A549 (cell line): ENCODE results near the gene WFDC1. TPM values are rescaled to one million over a fixed set of nuclear protein-coding genes. Genes with fewer than 3 reads are reported as not detected.

ENCODE experiments used
- ATAC-seq, 2 experiments: fragments of 200-7000 bp in 1 of 2; fragments of >200 bp in 1 of 2; cut with Nextera tagmentation in 1 of 2; cut with Tn5 transposase in 1 of 2; 3 replicates each; pipeline versions ENCODE4 v1.8.0 to v1.9.1; 2018 to 2020; ENCODE audit warnings: mild to moderate bottlenecking in 1 of 2, moderate library complexity in 1 of 2
- CTCF ChIA-PET: fragments of 300-600 bp; sonication (Branson Sonifier 250); formaldehyde crosslinking; extraction: SDS; loops from one replicate; lab custom pipeline; 2021; ENCODE audit warnings: antibody characterized with exemption, inconsistent platforms; lab: Yijun Ruan, JAX
- POLR2A ChIA-PET: fragments of 350-600 bp; formaldehyde crosslinking; extraction: SDS; loops from one replicate; lab custom pipeline; 2021; ENCODE audit warnings: antibody characterized with exemption, inconsistent platforms; lab: Yijun Ruan, JAX
- DNase-seq, 2 experiments: peaks; one replicate each; pipeline versions ENCODE4 v3.0.0 to v3.0.0-alpha.2; 2011 to 2016; ENCODE audit warnings: low read depth in 1 of 2, low spot score in 1 of 2
- FAIRE-seq: peaks from 2 replicates; lab custom pipeline; 2011; peaks lifted over from hg19 to GRCh38; lab: Jason Lieb, UNC
- H3K27ac ChIP-seq, 2 experiments: fragments of >200 bp; sonication (Bioruptor Twin); formaldehyde crosslinking; 3 replicates each; pipeline ENCODE4 v1.5.1; 2016 to 2017
- H3K4me1 ChIP-seq: fragments of >200 bp; sonication (Bioruptor Twin); formaldehyde crosslinking; 3 replicates; pipeline ENCODE4 v1.6.1; 2016
- H3K4me2 ChIP-seq: fragments of >200 bp; sonication (Bioruptor Twin); formaldehyde crosslinking; 3 replicates; pipeline ENCODE4 v1.6.1; 2016
- H3K4me3 ChIP-seq: fragments of >200 bp; sonication (Bioruptor Twin); formaldehyde crosslinking; 3 replicates; pipeline ENCODE4 v1.5.1; 2016
- H3K9me3 ChIP-seq: fragments of >200 bp; sonication (Bioruptor Twin); formaldehyde crosslinking; 3 replicates; pipeline ENCODE4 v1.6.1; 2016
- CBX2 ChIP-seq: fragments of 200-600 bp; sonication (generic); IDR thresholded peaks from 2 replicates; pipeline ENCODE4 v1.6.1; 2016; ENCODE audit warnings: low read depth, mild to moderate bottlenecking, borderline replicate concordance
- CEBPB ChIP-seq, 2 experiments: fragments of >200 bp in 1 of 2; sonication (Bioruptor Twin) in 1 of 2; formaldehyde crosslinking in 1 of 2; IDR thresholded peaks; 2 replicates each; pipeline ENCODE4 v1.6.1; 2012 to 2016
- EP300 ChIP-seq, 2 experiments: fragments of >200 bp; sonication (Bioruptor Twin); formaldehyde crosslinking; IDR thresholded peaks; 2 replicates in 1 of 2; 3 replicates in 1 of 2; pipeline ENCODE4 v1.6.1; 2016 to 2017
- ESRRA ChIP-seq: fragments of 150-350 bp; IDR thresholded peaks from 2 replicates; pipeline ENCODE4 v1.6.1; 2014; ENCODE audit warnings: mild to moderate bottlenecking, low read length, borderline replicate concordance
- FOSB ChIP-seq: fragments of 250-450 bp; sonication (Bioruptor Pico); IDR thresholded peaks from 2 replicates; pipeline ENCODE4 v1.5.0; 2020; ENCODE audit warnings: mild to moderate bottlenecking, moderate library complexity
- FOXS1 ChIP-seq: fragments of 250-450 bp; sonication (Bioruptor Pico); IDR thresholded peaks from 2 replicates; pipeline ENCODE4 v1.5.0; 2020; ENCODE audit warnings: mild to moderate bottlenecking, moderate library complexity
- GATA3 ChIP-seq: IDR thresholded peaks from 2 replicates; pipeline ENCODE4 v1.6.1; 2012; ENCODE audit warnings: borderline replicate concordance
- HDAC2 ChIP-seq: fragments of 200-600 bp; sonication (generic); IDR thresholded peaks from 2 replicates; pipeline ENCODE4 v1.6.1; 2016
- HOXB13 ChIP-seq: fragments of 250-450 bp; sonication (Bioruptor Pico); IDR thresholded peaks from 2 replicates; pipeline ENCODE4 v1.5.0; 2020; ENCODE audit warnings: low read depth, mild to moderate bottlenecking, moderate library complexity
- HOXB5 ChIP-seq: fragments of 250-450 bp; sonication (Bioruptor Pico); IDR thresholded peaks from 2 replicates; pipeline ENCODE4 v1.5.0; 2020; ENCODE audit warnings: mild to moderate bottlenecking, moderate library complexity
- JUNB ChIP-seq: fragments of >200 bp; sonication (Bioruptor Twin); formaldehyde crosslinking; IDR thresholded peaks from 2 replicates; pipeline ENCODE4 v1.6.1; 2016
- KDM1A ChIP-seq: fragments of 200-600 bp; sonication (generic); IDR thresholded peaks from 2 replicates; pipeline ENCODE4 v1.6.1; 2016; ENCODE audit warnings: low read depth, mild to moderate bottlenecking
- KDM5A ChIP-seq: fragments of 200-600 bp; sonication (generic); IDR thresholded peaks from 2 replicates; pipeline ENCODE4 v1.6.1; 2016; ENCODE audit warnings: antibody characterized with exemption, mild to moderate bottlenecking
- MAZ ChIP-seq: fragments of 150-350 bp; IDR thresholded peaks from 2 replicates; pipeline ENCODE4 v1.6.1; 2014; ENCODE audit warnings: antibody characterized with exemption, low read depth, low read length, borderline replicate concordance
- NFE2L2 ChIP-seq: fragments of 150-350 bp; conservative IDR thresholded peaks from 2 replicates; pipeline ENCODE4 v1.6.1; 2014; ENCODE audit warnings: low read length
- POLR2AphosphoS2 ChIP-seq: conservative IDR thresholded peaks from 2 replicates; pipeline ENCODE4 v1.6.1; 2012; ENCODE audit warnings: low read length, improper control_type of control experiment, inconsistent platforms
- RAD21 ChIP-seq, 2 experiments: fragments of >200 bp in 1 of 2; sonication (Bioruptor Twin) in 1 of 2; formaldehyde crosslinking in 1 of 2; IDR thresholded peaks in 1 of 2; conservative IDR thresholded peaks in 1 of 2; 2 replicates in 1 of 2; 3 replicates in 1 of 2; pipeline ENCODE4 v1.6.1; 2012 to 2018; ENCODE audit warnings: inconsistent platforms in 1 of 2
- SMC3 ChIP-seq: fragments of >200 bp; sonication (Bioruptor Twin); formaldehyde crosslinking; IDR thresholded peaks from 3 replicates; pipeline ENCODE4 v1.6.1; 2018; ENCODE audit warnings: inconsistent platforms
- SREBF2 ChIP-seq: fragments of 450-650 bp; IDR thresholded peaks from 2 replicates; pipeline ENCODE4 v1.6.1; 2014; ENCODE audit warnings: mild to moderate bottlenecking, moderate library complexity
- TP53 ChIP-seq: fragments of 250-450 bp; sonication (Bioruptor Pico); IDR thresholded peaks from 2 replicates; pipeline ENCODE4 v1.5.0; 2021; ENCODE audit warnings: mild to moderate bottlenecking, moderate library complexity
- ZNF302 ChIP-seq: fragments of 250-450 bp; sonication (Bioruptor Pico); IDR thresholded peaks from 2 replicates; pipeline ENCODE4 v1.9.0; 2021; ENCODE audit warnings: inconsistent platforms, mild to moderate bottlenecking, moderate library complexity
- ZSCAN20 ChIP-seq: fragments of 250-450 bp; sonication (Bioruptor Pico); IDR thresholded peaks from 2 replicates; pipeline ENCODE4 v1.8.0; 2022; ENCODE audit warnings: mild to moderate bottlenecking, moderate library complexity
- WGBS: methylation state at CpG from one replicate; pipeline ENCODE4 v1.1.6; 2017; ENCODE audit errors: missing lambda C conversion rate; 5-methylcytosine and 5-hydroxymethylcytosine counted together
- polyA plus RNA-seq, 4 experiments: library from polyadenylated mRNA; depleted of rRNA in 3 of 4; stranded (reverse); fragments of >200 nt; fragmentation: RNase III in 1 of 4; extraction: RNeasy Plus Mini Kit Qiagen cat#74134 plus additional on column Dnase treatment in 1 of 4; gene quantifications; 2 replicates in 3 of 4; 3 replicates in 1 of 4; pipeline ENCODE4 v1.2.3, GENCODE V29; 2011 to 2017
- TF ChIP-seq, protein P1 (sequence below): fragments of 450-650 bp; IDR thresholded peaks from 2 replicates; pipeline ENCODE4 v1.6.1; 2014; ENCODE audit warnings: antibody characterized with exemption
- TF ChIP-seq, protein P2 (sequence below): IDR thresholded peaks from 2 replicates; pipeline ENCODE4 v1.6.1; 2012
- TF ChIP-seq, protein P3 (sequence below): fragments of 200-600 bp; sonication (generic); IDR thresholded peaks from 2 replicates; pipeline ENCODE4 v1.6.1; 2016; ENCODE audit warnings: antibody characterized with exemption, mild to moderate bottlenecking, moderate library complexity

Gene WFDC1
- polyA plus RNA-seq, 2 of the 4 experiments (the other 2 are of a cell fraction) = not detected

DNA sequence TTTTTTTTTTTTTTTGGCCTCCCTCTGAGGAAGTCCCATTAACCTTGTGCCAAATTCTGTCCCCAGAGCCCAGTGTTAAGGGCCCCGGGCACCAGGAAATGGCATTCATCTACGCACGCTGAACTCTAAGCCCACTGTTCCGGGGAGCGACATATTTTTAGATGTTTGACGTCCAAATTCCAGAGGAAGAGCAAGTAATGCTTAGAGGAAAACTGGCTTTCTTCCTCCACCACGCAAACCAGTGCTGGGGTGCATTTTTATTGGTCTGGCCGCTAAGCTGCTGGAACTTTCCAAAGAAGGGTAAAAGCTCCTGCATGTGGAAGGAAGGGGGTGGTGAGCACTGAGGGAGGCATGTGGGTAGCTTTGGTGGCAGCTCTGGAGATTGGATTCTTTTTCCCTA lies 8.3 kb downstream of the WFDC1 start:
- Histone ChIP-seq H3K9me3 (no peaks in the 10 kb centered on the region), H3K4me3 (no peak overlapping the region), H3K4me1 (no peaks in the 10 kb centered on the region), H3K27ac (no peak overlapping the region), H3K4me2 (no peak overlapping the region)
- FAIRE-seq (no peak), DNase-seq (no peak), ATAC-seq (no peak)
- ChIA-PET POLR2A (no interaction called here), CTCF (interaction anchor here (1.1 to 1.2 kb wide), 2 partner anchors 22 to 181 kb away, joined by 3 read pairs; no protein-coding TSS in a partner anchor)
- TF ChIP-seq CBX2 = no peak
- no peak for TF ChIP-seq NFE2L2
- TF ChIP-seq TP53 (CRISPR knock-in tag) = no peak
- TF ChIP-seq HDAC2 = no peak
- no peak for TF ChIP-seq GATA3
- no peak for TF ChIP-seq HOXB13 (CRISPR knock-in tag)
- no peak for TF ChIP-seq SMC3
- no peak for TF ChIP-seq EP300 (IDR thresholded peaks at IDR 0.05)
- TF ChIP-seq RAD21 (conservative IDR thresholded peaks at IDR 0.05 in 1 of 2, IDR thresholded peaks at IDR 0.05 in 1 of 2) = no peak
- TF ChIP-seq KDM5A = no peak
- TF ChIP-seq SREBF2 = no peak
- no peak for TF ChIP-seq MAZ
- WGBS = 81% methylated on average over 8 of the region's 8 CpGs

DNA sequence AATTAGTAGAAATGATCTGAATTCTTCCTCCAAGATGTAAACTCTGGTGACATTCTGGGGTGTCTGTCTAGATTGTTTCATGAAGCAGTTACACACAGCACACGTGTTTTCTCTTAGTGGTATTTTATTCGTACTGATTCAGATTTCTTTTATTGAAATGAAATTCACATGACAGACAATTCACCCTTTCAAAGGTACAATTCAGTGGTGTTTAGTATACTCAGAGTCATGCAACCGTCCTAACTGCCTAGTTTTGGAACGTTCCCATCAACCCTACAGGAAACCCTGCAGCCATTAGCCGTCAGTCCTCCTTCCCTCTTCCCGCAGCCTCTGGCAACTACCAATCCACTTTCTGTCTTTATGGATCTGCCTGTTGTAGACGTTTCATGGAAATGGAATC lies 8.8 kb downstream of the WFDC1 start:
- Histone ChIP-seq H3K4me3 (no peak overlapping the region), H3K4me2 (no peak overlapping the region), H3K27ac (no peak overlapping the region), H3K9me3 (no peaks in the 10 kb centered on the region), H3K4me1 (no peaks in the 10 kb centered on the region)
- no peak for DNase-seq
- ATAC-seq = no peak
- ChIA-PET CTCF (interaction anchor here (1.2 kb wide), 1 partner anchor 181 kb away, joined by 3 read pairs; no protein-coding TSS in a partner anchor), POLR2A (no interaction called here)
- no peak for FAIRE-seq
- 51% methylated on average over 7 of the region's 7 CpGs for WGBS
- TF ChIP-seq ESRRA = no peak
- no peak for TF ChIP-seq POLR2AphosphoS2
- TF ChIP-seq FOSB (CRISPR knock-in tag) = no peak
- TF ChIP-seq JUNB = no peak
- TF ChIP-seq ZNF302 (CRISPR knock-in tag) = no peak
- no peak for TF ChIP-seq HDAC2
- TF ChIP-seq, protein P1, sequence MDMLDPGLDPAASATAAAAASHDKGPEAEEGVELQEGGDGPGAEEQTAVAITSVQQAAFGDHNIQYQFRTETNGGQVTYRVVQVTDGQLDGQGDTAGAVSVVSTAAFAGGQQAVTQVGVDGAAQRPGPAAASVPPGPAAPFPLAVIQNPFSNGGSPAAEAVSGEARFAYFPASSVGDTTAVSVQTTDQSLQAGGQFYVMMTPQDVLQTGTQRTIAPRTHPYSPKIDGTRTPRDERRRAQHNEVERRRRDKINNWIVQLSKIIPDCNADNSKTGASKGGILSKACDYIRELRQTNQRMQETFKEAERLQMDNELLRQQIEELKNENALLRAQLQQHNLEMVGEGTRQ = no peak
- no peak for TF ChIP-seq KDM1A
- TF ChIP-seq FOXS1 (CRISPR knock-in tag) = no peak
- TF ChIP-seq ZSCAN20 = no peak
- TF ChIP-seq, protein P2, sequence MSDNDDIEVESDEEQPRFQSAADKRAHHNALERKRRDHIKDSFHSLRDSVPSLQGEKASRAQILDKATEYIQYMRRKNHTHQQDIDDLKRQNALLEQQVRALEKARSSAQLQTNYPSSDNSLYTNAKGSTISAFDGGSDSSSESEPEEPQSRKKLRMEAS = no peak
- no peak for TF ChIP-seq CEBPB (IDR thresholded peaks at IDR 0.05)
- TF ChIP-seq, protein P3, sequence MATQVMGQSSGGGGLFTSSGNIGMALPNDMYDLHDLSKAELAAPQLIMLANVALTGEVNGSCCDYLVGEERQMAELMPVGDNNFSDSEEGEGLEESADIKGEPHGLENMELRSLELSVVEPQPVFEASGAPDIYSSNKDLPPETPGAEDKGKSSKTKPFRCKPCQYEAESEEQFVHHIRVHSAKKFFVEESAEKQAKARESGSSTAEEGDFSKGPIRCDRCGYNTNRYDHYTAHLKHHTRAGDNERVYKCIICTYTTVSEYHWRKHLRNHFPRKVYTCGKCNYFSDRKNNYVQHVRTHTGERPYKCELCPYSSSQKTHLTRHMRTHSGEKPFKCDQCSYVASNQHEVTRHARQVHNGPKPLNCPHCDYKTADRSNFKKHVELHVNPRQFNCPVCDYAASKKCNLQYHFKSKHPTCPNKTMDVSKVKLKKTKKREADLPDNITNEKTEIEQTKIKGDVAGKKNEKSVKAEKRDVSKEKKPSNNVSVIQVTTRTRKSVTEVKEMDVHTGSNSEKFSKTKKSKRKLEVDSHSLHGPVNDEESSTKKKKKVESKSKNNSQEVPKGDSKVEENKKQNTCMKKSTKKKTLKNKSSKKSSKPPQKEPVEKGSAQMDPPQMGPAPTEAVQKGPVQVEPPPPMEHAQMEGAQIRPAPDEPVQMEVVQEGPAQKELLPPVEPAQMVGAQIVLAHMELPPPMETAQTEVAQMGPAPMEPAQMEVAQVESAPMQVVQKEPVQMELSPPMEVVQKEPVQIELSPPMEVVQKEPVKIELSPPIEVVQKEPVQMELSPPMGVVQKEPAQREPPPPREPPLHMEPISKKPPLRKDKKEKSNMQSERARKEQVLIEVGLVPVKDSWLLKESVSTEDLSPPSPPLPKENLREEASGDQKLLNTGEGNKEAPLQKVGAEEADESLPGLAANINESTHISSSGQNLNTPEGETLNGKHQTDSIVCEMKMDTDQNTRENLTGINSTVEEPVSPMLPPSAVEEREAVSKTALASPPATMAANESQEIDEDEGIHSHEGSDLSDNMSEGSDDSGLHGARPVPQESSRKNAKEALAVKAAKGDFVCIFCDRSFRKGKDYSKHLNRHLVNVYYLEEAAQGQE = no peak
- no peak for TF ChIP-seq HOXB5 (CRISPR knock-in tag)
